Measurements from ENCODE around the gene RNF175.

The RNF175 gene

DNA sequence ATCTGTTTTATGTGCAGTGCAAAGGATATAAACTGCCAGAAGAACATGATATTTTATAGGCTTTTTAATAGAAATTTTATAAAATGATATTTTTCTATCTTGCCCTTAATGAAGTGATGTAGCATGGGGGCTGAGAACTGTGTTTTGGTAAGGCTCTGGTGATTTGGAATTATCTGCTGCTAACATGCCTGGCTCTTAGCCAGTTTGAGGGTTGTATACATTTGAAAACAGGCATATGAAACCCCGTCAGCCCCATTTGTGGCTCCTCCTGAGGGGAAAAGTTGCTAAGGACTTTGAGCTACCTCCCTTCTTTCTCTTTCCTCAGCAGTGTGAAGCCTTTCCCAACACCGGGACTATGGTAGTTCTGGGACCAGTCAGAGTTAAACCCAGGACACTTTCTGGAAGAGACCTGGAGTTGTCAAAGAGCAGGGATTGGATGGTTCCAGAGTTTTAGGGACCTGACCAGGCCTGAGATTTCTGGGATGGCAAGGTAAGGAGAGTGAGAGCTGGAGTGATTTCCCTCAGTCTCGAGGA is 24.4 kb upstream of the RNF175 start:
- DNase-seq, result no peak

GRCh38 chr4:153782581-153782980 is 22.8 kb upstream of the RNF175 start:
- DNase-seq, result no peak

DNA sequence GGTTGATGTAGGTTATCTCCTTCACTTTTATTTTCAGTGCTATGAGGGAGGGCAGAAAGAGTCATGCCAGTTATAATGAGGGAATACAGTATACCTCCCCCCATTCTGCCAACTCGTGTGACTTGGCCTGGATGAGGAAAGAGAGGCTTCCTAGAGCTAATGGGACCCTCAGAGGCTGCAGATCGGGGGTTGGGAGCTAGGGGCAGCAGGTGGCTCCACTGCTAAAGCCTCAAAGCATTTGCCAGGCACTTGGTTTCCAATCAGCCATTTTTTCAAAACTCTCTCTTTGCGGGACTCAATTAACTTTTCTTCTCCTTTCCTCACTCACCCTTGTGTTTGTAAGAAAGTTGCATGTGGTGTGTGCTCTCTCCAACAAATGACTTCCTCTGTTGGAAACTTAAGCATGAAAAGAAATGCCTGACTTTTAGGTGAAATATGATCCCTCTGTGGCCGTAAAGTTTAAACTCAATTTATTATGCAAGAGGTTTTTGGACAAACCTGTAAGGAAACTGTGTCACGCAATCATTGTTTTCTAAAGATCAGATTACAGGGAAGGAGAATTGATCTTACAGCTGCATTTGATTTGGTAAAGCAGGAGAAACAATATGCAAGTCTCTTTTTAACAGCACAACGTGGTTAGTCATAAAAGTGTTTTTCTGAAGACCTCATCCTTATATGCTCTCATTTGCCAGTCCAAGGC is 22.0 kb upstream of the RNF175 start:
- DNase-seq, result no peak

DNA sequence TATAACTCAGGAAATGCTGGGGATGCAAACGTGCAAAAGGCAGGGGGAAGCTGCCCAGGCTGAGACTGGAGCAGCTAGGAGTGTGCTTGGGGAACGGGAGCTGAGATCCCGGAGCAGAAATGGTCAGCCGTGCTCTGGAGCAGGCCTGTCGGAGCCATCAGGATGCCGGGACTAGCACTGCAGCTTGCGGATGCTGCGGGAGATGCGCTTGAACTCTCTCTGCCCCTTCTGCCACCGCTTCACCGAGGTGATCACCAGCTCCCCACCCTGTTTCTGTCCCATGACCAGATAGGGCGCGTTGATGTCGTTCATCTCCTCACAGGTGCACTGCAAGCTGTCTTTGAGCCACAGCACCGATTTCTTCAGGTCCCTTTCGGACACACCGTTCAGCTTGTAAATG is 21.5 kb upstream of the RNF175 start:
- DNase-seq, result no peak

DNA sequence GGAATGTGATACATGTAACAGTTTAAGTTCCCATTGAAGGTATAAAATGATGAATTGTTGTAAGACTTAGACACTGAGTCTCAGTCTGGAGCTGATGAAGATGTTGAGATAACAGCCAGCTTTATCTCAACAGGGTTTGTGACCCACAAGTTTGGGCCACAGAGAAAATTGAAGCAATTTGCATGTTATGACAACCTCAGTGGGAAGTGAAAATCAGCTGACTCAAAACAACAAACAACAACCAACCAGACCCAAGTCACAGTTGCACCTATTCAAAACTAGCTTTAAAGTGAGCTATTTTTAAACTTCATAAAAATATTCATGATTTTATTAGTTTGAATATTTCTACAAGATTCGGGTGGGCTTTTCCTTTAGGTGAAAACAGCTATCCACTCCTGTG is 21.1 kb upstream of the RNF175 start:
- no peak for DNase-seq

GRCh38 chr4:153780221-153780620 is 20.4 kb upstream of the RNF175 start:
- DNase-seq, result no peak

GRCh38 chr4:153778383-153778782 is 18.6 kb upstream of the RNF175 start:
- DNase-seq, result no peak

DNA sequence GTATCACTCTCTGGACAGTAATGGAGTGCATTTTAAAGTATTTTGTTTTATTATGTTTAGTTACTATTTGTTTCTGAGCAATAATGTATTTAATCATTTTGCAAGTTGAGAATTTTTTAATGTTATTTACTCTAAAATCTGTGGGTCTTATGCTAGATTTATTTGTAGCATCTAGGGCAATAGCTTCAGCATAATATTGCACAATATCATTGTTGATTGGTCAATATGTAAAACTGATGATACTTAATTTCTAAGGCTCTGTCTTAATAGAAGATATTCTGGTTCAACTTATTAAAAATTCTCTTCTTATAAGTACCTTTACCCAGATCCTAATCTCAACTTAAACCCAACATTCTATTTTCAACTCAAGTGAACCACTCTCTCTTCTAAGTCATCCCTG is 17.6 kb upstream of the RNF175 start:
- DNase-seq, result no peak

DNA sequence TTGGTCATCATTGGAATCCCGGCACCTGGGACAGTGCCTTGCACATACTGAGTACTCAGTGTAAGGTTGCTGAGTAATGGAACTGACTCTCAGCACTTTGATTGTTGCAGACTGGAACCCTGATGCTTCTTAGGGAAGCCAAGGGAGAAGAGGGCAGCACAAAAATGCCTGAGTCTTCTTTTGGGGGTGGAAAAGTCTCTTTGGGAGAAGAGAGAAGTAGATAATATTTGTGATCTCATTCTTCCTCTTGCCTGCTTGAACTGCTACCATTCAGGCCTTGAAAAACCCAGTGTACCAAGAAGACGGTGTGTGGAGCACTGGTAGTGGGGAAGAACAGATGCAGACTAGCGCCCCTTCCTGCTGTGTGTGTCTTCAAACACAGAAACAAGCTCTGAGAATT is 16.8 kb upstream of the RNF175 start:
- no peak for DNase-seq

DNA sequence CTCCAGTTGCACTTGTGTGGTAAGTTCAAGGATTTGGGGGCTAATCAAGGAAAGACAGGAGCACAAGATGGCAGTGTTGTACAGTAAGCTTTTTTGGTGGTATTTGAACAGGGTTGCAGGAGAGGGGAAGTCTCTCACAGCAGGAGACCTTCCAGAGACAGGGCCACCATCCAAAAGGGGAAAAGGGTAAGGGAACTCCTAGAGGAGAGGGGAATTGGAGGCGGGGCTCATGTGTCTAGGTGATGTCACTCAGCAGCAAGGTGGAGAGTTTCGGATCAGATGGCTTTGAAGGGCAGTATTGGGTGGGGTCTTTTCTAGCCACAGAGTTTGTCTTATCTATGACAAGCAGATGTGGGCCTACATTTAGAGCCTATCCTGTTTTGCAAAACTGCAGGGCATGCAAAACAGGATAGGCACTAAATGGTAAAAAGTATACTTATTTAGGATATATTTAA is 13.4 kb upstream of the RNF175 start:
- DNase-seq, result no peak

GRCh38 chr4:153771046-153771445 is 11.2 kb upstream of the RNF175 start:
- no peak for DNase-seq

DNA sequence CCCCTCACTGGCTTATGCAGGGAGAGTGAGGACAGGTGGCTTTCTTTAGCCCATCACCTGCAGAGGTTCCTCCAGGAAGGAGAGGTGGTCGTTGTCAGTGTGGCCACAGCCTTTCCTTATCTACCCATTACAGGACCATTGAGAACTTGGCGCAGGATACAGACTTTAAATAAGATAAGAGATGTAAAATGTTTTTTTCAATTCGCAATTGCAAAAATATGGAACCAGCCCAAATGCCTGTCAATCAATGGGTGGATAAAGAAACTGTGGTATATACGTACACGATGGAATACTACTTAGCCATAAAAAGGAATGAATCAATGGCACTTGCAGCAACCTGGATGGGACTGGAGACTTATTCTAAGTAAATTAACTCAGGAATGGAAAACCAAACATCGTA is 6.9 kb upstream of the RNF175 start:
- DNase-seq, result no peak

DNA sequence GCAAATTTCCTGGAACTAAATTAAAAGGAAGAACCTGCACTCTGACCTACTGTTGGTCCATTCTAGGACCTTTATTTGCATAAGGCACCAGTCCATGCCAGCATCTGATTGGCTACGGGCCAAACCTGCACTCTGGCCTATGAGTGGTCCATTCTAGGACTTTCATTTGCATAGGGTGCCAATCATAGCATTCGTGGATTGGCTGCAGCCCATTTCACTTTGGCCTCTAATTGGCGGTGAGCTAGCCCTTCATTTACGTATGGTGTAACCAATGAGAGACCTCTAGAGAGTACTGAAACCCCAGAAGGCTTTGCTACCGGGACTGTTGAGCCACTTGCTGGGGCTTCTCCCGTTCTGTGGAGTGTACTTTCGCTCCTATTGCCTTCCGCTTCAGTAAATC is 6.1 kb upstream of the RNF175 start:
- no peak for DNase-seq

DNA sequence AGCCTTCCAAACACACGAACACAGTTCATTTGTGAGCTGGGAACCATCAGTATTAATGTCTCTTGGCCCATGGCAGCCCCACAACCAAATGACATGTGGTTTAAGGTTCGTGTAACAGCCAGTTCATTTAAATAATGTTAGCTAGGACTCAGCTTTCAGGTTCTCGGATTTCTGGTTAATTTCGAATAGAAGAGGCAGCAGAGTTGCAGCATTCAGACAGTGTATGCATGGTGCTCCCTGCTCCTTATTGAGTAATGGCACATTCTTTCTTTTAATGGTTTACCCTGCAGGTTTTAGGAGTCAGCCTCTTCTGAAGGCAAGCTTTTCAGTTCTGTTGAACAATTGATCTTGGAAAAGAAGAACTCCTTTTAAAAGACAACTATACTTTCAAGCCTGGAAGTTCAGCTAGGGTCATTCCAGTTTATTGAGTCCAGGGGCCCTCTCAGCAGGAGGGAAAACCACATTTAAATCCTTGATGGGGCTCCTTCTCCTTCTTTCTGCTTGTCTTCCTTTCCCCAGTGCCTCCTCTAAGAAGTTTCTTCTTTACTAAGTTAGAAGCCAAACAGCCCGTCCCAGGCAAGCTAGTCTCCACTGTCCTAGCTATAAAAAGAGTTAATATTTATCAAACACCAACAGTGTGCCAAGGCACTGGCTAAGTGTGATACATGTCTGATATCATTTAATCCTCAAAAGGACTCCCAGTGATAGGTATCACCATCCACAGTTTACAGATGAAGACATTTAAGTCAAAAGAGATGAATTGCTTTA is 5.0 kb upstream of the RNF175 start:
- DNase-seq, result no peak

- DNase-seq, result no peak
Measured at GRCh38 chr4:153763404-153763803, 3.6 kb upstream of the RNF175 start.

- DNase-seq, result no peak
Measured at GRCh38 chr4:153758688-153759406, 977 bp downstream of the RNF175 start.

DNA sequence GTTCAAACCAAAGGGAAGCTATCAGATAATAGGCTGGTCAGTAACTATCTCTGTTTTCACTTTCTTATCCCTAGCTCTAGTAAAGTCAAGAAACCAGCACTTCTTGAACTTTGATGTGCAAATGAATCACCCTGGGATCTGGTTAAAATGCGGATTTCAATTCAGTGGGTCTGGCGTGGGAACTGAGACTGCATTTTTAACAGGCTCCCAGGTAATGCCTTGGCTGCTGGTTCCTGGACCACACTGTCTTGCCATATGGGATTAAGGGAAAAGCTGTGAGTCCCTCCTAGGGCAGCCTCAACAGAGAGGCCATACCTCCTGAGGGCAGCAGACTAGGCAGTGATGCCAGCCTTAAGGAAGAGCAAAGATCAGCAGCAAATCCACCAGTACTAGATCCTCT is 1.7 kb downstream of the RNF175 start:
- DNase-seq, result no peak

DNA sequence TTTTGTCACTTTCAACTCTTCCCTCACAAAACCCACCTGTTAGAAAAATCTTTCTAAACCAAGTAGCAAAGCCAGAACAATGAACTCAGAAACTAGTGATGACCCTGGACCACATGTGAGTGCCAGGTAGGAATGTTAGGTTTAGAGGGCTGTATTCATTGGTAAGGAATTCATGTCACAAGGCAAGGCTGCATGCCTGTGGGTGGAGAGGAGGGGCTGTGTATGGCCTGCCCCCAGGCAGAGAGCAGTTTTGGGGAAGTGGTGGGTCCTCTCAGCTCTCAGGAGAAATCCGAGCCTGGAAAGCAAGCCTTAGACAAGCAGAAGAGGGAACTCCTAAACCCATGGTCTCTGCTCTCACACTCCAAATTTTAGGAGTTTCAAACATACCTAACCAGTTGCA is 2.4 kb downstream of the RNF175 start:
- no peak for DNase-seq

DNA sequence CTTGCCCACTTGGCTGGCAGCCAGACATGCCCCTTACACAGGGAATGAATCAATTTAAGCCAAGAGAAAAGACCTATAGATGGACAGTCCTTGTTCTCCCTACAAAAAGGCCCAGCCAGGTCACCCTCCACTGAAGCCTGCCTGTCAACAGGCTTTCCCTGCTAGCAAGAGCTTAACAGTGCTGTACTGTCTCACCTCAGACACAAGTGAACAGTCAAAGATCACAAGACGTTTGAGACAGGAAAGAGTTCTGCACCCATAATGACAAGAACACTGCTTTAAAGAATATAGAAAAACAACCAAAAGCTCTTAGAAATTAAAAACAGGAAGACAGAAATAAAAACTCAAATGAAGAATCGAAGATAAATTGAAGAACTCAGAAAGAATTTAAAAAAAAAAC is 4.6 kb downstream of the RNF175 start:
- no peak for DNase-seq

DNA sequence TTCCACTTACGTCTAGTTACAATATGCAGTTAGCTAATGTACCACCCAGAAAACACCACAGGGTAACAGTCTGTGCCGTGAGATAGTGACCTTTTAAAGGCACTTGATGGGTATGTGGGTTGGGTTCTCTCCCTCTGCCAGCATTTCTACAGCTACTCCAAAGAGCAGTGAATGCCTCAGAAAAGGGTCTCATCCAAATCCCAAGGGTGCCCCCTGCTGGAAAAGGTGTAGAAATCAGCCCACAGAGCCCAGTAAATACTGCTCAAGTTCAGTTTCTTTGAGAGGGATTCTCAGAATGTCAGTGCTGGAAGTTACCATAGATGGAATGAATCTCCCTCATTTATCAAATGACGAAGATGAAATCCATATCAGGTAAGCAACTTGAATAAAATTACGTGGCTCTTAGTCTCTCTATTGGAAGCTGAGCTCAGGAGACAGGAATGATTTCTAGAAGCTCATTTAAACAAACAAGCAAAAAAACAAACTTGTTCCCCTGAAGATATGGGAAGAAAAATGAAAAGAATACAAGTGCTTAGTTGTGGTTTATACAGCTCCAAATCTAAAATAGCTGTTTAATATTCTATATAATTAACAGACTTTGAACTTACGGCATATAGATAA is 9.5 kb downstream of the RNF175 start:
- peak; percentile 65 to 71 for DNase-seq

DNA sequence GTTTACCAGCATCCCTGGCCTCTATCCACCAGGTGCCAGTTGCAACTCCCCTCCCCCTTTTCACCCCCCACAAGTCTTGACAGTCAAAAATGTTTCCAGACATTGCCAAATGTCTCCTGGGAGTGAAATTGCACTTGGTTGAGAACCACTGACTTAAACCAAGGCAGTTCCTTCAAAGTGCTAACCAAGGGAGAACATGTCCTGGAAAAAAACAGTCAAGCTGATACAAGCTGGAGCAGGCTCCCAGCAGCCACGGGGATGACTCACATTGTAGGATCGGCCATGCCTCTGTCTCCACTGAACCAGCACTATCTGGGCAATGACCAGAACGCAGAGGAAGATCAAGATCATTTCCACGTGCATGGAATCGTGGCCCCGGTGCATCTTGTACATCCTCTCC is 11.4 kb downstream of the RNF175 start:
- no peak for DNase-seq

DNA sequence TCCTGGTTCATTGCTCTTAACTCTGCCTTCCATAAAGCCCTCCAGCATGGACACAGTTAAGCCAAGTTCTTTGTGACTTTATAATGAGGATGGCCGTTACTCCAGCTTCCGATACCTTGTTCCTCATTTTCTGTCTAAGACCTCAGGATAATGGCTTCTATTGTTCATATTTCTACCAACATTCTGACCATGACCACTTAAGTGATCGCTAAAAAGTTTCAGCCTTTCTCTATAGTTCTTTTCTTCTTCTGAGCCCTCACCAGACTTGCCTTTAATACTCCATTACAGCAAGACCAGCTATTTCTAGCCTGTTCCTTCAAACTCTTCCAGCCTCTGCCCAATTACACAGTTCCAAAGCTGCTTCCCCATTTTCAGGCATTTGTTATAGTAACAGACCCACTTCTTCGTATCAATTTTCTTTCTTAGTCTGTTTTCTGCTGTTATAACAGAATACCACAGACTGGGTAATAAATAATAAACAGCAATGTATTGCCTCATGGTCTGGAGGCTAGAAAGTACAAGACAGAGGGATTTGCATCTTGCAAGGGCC is 12.3 kb downstream of the RNF175 start:
- no peak for DNase-seq

DNA sequence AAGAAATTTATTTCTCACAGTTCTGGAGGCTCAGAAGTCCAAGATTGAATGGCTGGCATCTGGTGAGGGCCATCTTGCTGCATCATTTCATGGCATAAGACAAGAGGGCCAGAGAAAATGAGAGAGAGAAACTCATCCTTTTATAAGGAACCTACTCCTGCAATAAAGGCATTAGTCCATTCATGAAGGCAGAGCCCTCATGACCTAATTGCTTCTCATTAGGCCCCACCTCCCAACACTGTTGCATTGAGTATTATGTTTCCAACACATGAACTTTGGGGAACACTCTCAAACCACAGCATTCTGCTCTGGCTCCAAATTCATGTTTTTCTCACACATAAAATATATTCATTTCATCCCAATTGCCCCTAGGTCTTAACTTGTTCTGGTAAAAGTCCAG is 14.2 kb downstream of the RNF175 start:
- DNase-seq, result no peak
